ENCODE measurements around the gene DENND4A.

GRCh38 chr15:65645392-65645791, 146.7 kb downstream of the DENND4A start:
- TF ChIP-seq, protein P1, sequence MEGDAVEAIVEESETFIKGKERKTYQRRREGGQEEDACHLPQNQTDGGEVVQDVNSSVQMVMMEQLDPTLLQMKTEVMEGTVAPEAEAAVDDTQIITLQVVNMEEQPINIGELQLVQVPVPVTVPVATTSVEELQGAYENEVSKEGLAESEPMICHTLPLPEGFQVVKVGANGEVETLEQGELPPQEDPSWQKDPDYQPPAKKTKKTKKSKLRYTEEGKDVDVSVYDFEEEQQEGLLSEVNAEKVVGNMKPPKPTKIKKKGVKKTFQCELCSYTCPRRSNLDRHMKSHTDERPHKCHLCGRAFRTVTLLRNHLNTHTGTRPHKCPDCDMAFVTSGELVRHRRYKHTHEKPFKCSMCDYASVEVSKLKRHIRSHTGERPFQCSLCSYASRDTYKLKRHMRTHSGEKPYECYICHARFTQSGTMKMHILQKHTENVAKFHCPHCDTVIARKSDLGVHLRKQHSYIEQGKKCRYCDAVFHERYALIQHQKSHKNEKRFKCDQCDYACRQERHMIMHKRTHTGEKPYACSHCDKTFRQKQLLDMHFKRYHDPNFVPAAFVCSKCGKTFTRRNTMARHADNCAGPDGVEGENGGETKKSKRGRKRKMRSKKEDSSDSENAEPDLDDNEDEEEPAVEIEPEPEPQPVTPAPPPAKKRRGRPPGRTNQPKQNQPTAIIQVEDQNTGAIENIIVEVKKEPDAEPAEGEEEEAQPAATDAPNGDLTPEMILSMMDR (conservative IDR thresholded peaks at IDR 0.05; ENCODE audit: low read depth, low read length), result no peak
- no peak for TF ChIP-seq EZH2 (IDR thresholded peaks at IDR 0.05; ENCODE audit: borderline replicate concordance, low read depth, low read length, poor library complexity, severe bottlenecking)

Data from A673 (cell line).